Measurements from ENCODE around the gene CACNG1.

The CACNG1 gene

GRCh38 chr17:67044016-67044772, at the start of gene CACNG1:
Gene CACNG1 (plus strand): TSS chr17:67044554. CDS start chr17:67044661, 107 bp downstream.
- DNase-seq: no peak

GRCh38 chr17:66994930-66995535, 49.3 kb upstream of the CACNG1 start:
- DNase-seq: no peak

DNA sequence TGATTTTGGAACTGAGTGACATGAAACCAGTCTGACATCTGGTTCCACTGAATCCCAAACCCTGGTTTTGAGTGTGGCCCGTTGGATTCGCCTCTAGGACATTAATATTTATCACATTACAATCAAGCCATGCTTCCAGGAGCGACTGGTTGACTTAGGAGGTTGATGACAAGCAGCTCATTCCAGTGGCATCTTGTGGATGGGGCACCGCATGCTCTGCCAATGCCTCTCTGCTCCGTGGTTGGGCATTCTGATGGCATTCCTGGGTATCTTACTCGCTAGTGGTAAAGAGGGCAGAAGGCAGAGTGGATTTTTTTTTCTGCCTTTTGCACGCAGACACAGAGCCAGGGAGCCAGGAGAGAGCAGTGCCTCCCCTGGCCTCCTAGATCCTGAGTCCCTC, 48.4 kb upstream of the CACNG1 start:
- no peak for DNase-seq

- DNase-seq: no peak
These were observed 47.4 kb upstream of the CACNG1 start for GRCh38 chr17:66996926-66997325.

GRCh38 chr17:67003231-67003630, 41.1 kb upstream of the CACNG1 start:
- DNase-seq: no peak

DNA sequence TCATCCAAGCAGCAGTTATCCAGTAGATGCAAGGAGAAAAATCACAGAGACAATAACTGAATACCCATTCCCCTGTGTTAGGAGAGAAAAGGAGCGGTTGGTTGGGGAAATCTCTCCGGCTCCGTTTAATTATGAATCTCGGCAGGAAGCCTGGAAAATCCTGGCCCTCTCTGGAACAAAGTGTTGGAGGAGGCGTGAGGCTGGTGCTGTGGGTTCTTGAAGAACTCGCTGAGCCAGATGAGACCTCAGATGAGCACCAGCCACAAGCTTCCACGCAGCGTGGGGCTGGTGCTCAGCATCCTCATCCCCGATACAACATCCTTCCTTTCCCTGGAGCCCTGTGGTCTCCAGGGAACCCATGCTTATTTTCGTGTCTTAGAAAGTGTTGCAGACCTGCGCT, 40.2 kb upstream of the CACNG1 start:
- no peak for DNase-seq

DNA sequence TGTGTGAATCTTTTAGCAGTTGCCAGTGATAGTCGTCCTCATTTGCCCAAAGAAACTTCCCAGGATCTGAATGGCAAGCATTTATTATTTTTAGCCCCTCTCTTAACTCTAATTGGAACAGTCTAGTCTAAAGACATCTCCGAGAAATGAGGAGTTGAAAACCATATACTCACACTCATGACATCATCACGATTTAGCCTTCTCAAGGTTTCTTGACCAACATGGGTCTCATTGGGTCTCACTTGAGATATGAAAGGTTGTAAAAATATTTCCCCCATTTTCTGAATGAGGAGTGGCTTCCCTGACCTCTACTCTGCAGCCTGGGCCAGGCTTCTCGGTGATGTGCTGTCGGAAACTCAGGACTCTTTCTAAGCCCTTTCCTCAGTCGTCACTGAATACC, 37.1 kb upstream of the CACNG1 start:
- DNase-seq: no peak

- no peak for DNase-seq
These were observed 36.3 kb upstream of the CACNG1 start for GRCh38 chr17:67008101-67008500.

GRCh38 chr17:67011527-67012175, 32.7 kb upstream of the CACNG1 start:
- no peak for DNase-seq

GRCh38 chr17:67013891-67014290, 30.5 kb upstream of the CACNG1 start:
- no peak for DNase-seq

DNA sequence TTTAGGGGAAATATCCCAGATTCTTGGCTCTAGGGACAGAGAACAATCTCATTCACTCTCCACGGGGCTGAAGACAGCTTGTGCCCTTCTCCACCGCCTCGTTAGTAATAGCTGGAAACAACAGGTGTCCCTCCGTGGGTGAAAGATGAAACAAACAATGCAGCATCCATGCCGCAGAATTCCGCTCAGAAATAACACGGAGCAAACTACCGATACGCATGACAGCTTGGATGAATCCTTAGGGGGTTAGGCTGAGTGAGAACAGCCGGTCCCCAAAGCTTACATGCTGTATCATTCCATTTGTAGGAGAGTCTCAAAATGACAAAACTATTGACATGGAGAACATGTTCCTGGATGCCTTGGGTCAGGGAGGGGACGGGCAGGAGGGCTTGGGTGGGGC, 29.4 kb upstream of the CACNG1 start:
- no peak for DNase-seq

GRCh38 chr17:67016039-67016762, 28.2 kb upstream of the CACNG1 start:
- no peak for DNase-seq

DNA sequence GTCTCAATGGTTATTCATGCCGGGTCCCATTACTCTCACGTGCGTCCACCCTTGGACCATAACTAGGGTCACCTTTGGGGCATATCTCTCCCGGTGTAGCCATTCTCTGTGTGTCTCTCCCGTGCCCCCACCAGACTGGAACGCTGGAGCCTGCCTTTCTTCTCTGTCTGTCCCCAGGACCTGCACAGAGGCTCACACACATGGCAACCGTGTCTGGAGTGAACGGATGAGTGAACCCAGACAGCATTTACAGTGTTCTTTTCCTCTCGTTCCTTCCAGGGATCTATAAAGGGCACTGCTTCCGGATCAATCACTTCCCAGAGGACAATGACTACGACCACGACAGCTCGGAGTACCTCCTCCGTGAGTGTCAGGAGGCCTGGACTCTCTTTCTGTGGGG, 26.4 kb upstream of the CACNG1 start:
- no peak for DNase-seq

GRCh38 chr17:67018471-67019434, 25.6 kb upstream of the CACNG1 start:
- DNase-seq: peak; percentile 25

GRCh38 chr17:67019809-67020208, 24.5 kb upstream of the CACNG1 start:
- no peak for DNase-seq

- no peak for DNase-seq
These were observed 24.0 kb upstream of the CACNG1 start for GRCh38 chr17:67020293-67020766.

DNA sequence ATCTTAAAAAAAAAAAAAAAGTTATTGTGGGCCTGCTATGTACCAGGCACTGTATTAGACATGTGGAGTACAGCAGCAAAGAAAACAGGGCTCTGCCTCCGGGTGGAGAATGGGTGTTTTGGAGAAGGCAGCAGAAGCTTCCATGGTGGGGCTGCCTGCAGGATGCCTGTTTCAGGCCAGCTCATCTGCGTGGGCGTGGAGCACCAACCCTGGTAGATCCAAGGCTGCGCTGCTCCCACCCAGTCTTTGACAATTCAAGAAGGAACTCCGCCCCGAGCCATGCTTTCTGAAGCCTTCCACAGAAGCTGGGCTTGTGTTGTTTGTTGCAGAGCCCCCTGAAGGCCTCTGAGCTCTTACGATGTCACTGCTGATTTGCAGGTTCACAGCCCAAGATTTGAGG, 23.2 kb upstream of the CACNG1 start:
- no peak for DNase-seq

GRCh38 chr17:67021743-67022450, 22.5 kb upstream of the CACNG1 start:
- no peak for DNase-seq

- DNase-seq: no peak
These were observed 21.9 kb upstream of the CACNG1 start for GRCh38 chr17:67022451-67022810.

DNA sequence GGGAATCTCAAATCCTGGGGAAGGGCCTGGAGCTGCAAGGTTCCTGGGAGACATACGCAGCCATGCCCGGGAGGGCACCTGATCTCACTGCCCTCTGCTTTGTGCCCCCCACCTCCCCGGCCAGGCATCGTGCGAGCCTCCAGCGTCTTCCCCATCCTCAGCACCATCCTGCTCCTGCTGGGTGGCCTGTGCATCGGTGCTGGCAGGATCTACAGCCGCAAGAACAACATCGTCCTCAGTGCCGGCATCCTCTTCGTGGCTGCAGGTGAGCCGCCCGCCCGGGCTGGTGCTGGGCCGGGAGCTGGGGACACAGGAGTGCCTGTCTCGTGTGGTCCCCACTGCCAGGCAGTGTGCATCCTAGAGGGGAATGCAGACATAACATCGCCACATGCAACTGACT, 19.6 kb upstream of the CACNG1 start:
- no peak for DNase-seq

- no peak for DNase-seq
These were observed 19.1 kb upstream of the CACNG1 start for GRCh38 chr17:67025216-67025792.

Data from NCI-H1092 (cell line).